GM20000 (cell line): ENCODE measurements around the gene SGSM1.

Experiments used
- DNase-seq: peaks from one replicate; pipeline ENCODE4 v3.0.0; 2012; ENCODE audit warnings: low spot score
- TF ChIP-seq, protein P1 (sequence below): IDR thresholded peaks from 2 replicates; pipeline ENCODE4 v1.5.1; 2012; ENCODE audit warnings: mild to moderate bottlenecking, control low read depth; ENCODE audit errors: extremely low read depth, missing control alignments

Gene SGSM1

DNA sequence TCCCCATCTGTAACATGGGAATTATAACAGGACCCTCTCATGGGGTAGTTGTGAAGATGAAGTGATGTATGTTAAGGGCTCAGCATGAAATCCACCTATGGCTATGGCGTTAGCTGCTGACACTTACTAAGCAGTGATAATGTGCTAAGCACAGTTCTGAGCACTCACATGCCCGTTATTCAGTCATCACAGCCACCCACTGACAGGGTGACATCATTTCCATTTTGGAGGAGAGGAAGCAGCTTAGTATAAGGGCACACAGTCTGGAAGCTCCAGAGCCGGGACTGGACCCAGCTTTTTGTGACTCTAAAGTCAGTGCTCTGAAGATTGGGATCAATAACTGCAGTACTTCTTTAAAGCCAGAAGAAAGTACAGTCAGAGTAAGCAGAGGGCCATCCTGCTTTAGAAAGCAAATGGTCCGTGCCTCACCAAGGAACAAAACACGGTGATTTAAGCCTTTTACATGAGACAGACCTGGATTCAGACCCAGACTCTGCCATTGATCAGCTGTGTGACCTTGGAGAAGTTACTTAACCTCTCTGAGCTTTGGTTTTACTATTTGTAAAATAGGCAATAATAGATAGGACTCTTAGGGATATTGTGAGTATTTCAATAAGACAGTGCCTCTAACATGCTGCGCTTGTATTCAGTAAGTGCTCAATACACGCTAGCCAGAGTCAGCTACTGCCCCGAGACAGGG is 61.5 kb downstream of the SGSM1 start:
- no peak for DNase-seq
- TF ChIP-seq, protein P1, sequence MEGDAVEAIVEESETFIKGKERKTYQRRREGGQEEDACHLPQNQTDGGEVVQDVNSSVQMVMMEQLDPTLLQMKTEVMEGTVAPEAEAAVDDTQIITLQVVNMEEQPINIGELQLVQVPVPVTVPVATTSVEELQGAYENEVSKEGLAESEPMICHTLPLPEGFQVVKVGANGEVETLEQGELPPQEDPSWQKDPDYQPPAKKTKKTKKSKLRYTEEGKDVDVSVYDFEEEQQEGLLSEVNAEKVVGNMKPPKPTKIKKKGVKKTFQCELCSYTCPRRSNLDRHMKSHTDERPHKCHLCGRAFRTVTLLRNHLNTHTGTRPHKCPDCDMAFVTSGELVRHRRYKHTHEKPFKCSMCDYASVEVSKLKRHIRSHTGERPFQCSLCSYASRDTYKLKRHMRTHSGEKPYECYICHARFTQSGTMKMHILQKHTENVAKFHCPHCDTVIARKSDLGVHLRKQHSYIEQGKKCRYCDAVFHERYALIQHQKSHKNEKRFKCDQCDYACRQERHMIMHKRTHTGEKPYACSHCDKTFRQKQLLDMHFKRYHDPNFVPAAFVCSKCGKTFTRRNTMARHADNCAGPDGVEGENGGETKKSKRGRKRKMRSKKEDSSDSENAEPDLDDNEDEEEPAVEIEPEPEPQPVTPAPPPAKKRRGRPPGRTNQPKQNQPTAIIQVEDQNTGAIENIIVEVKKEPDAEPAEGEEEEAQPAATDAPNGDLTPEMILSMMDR: no peak

DNA sequence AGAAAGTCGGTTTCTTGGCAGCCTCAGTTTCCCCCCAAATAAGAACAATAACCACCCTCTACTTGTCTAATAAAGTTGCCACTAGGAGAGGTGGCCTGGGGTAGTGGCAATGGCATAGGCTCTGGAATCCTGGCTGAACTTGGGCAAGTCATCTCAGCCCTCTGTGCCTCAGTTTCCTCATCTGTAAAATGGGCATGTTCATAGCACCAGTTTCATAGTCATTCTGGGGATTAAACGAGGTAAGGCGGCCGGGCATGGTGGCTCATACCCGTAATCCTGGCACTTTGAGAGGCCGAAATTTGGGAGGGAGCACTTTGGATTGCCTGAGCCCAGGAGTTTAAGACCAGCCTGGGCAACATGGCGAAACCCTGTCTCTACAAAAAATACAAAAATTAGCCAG is 63.0 kb downstream of the SGSM1 start:
- TF ChIP-seq, protein P1: no peak
- no peak for DNase-seq

DNA sequence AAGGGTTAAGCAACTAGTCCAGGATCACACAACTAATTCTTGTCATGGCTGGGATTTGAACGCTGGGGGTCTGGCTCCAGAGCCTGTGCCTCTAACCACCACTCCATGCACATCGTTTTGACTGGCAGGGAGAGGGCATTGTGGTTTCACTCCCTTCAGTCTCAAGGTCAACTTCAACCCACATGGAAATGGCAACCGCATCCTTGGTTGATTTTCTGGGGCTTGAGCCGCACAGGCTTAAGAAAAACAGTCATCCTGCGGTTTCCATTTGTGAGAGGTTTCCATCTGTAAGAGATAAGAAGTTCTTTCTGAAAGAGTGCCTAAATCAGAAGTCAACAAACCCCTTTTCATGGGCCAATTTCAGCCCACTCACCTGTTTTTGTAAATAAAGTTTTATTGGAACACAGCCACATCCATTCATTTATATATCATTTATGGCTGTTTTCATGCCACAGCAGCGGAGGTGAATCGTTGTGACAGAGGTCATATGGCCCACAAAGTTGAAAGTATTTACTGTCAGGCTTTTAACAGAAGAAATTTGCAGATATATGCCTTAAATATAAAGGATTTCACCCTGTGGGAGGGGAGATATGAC is 65.7 kb downstream of the SGSM1 start:
- TF ChIP-seq, protein P1: no peak
- DNase-seq: no peak

DNA sequence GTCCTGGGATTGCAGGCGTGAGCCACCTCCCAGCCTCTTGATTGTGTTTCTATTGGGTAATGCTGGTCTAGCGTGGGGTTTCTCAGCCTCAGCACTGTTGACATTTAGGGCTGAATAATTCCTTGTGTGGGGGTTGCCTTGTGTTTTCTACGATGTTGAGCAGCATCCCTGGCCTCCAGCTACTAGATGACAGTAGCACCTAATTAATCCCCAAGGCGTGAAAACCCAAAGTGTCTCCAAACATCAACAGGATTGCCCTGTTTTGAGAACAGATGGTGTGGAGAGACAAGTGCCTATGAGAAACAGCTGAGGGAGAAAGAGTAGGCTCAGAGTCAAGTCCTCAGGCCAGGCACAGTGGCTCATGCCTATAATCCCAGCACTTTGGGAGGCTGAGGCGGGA is 67.2 kb downstream of the SGSM1 start:
- TF ChIP-seq, protein P1: no peak
- no peak for DNase-seq

DNA sequence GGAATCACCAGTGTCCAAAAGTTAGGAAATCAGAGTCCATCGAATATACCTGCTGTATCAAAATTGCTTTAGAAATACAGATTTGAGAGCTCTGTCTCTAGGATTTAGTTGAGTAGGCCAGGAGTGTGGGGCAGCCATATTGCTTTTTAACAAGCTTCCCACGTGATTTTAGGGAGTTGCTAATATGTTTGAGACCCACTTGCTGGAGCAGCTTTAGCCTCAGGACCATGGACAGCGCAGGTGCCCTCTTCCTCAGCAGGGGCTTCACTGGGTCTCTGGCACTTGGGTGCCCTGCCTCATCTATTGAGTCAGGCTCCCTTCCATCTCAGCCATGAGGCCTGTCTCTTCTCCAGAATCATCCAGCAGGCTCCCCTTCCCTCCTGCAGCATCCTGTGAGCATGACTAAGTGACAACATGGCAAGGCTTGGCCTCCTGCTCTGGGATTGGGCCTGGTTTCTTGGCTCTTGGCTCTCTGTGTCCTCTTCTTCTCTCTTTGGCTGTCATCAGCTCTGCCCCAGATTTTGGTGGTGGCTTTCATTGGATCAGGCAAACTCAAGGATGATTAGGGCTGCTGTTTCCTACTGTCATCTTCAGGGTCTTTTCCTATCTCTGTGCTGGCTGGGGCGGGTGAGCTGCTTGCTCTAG is 70.0 kb downstream of the SGSM1 start:
- TF ChIP-seq, protein P1: no peak
- DNase-seq: peak; percentile 26

DNA sequence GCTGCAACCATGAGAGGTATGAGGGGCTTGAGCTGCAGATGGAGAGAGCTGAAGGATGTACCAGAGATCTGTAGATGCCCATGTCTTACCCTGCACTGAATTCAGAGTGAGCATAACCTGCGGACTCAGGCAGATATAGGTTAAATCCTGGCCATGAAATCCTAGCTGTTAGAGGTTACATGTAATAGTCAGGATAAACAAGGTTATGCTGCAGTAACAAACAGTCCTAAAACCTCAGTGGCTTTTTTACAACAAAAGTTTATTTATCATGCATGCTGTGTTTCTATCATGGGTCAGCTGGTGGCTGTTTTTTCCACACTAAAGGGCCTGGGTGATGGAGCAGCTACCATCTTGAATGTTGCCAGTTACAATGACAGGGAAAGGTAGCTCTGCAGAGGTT is 70.7 kb downstream of the SGSM1 start:
- TF ChIP-seq, protein P1: no peak

DNA sequence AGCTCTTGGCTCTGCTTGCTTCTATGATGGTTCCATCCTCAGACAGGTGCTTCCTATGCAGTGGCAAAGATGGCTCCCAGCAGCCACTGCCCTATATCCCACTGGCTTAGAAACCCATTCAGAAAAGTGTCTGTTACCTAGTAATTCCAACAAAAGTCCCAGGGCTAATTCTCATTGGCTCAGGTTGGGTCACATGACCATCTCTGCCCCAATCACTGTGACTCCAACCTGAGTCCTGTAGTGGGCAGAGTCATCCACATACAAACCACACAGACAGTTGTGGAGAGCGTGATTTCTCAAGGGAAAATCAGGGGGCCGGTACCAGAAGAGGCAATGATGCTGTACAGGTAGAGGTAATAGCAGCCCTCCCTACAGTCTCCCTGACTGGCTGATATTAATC is 73.0 kb downstream of the SGSM1 start:
- DNase-seq: no peak
- TF ChIP-seq, protein P1: no peak

More for the DNA sequence above, 70.7 kb downstream of the SGSM1 start:
- no peak for DNase-seq
